Measurements from ENCODE around the gene CD74.

DNA sequence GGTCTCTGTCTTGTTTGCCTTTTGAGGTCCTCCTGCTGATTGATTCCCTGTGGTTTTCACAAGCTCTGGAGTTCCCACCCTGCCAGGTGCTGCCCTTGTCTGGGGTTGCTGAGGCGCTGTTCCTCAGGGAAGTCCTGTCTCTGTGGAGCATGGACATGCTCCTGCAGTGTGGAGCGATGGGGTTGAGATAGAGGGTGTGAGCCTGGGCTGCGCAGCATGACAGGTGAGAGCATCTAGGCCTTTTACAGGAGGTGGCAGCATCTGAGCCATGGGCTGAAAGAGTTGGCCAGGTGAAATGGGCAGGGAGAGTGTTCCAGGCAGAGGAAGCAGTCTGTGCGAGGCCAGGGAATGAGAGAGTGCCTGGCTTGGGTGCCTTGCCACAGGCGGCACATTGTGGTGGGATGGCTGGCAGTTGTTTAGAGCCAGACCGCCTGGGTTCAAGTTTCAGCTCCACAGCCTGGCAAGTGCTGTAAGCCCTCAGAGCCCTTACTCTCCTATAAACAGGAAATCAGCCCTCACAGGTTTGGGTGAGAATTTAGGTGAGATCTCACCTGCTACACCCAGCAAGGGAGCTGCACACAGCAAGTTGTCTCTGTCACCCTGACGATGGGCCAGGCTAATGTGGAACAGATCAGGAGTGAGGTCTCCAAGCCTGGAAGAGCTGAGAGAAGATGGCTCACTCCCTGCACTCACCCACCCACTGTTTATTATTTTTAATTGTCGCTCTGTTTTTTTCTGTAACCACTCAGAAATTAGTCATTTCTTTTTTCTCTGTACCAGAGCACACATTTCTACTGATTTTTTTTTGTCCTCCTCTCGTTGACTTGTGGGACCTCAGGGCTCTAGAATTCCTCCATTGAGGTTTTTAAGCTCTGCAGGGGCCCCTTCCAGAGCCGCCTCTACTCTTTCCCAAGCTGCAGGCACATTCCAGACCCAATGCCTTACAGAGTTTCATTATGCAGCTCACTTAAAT, 35.6 kb downstream of the CD74 start:
- TF ChIP-seq, protein P1, sequence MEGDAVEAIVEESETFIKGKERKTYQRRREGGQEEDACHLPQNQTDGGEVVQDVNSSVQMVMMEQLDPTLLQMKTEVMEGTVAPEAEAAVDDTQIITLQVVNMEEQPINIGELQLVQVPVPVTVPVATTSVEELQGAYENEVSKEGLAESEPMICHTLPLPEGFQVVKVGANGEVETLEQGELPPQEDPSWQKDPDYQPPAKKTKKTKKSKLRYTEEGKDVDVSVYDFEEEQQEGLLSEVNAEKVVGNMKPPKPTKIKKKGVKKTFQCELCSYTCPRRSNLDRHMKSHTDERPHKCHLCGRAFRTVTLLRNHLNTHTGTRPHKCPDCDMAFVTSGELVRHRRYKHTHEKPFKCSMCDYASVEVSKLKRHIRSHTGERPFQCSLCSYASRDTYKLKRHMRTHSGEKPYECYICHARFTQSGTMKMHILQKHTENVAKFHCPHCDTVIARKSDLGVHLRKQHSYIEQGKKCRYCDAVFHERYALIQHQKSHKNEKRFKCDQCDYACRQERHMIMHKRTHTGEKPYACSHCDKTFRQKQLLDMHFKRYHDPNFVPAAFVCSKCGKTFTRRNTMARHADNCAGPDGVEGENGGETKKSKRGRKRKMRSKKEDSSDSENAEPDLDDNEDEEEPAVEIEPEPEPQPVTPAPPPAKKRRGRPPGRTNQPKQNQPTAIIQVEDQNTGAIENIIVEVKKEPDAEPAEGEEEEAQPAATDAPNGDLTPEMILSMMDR (IDR thresholded peaks at IDR 0.05), result no peak
- TF ChIP-seq POLR2A (IDR thresholded peaks at IDR 0.05) (no peak), POLR2AphosphoS5 (IDR thresholded peaks at IDR 0.05) (no peak), EP300 (IDR thresholded peaks at IDR 0.05) (no peak)
